ENCODE results near the gene HSDL1.

- TF ChIP-seq ELF1 (IDR thresholded peaks at IDR 0.05; ENCODE audit: borderline replicate concordance, low read depth), result no peak
- TF ChIP-seq POLR2AphosphoS5 (IDR thresholded peaks at IDR 0.05; ENCODE audit: low read depth, low read length), result no peak
- TF ChIP-seq, protein P1, sequence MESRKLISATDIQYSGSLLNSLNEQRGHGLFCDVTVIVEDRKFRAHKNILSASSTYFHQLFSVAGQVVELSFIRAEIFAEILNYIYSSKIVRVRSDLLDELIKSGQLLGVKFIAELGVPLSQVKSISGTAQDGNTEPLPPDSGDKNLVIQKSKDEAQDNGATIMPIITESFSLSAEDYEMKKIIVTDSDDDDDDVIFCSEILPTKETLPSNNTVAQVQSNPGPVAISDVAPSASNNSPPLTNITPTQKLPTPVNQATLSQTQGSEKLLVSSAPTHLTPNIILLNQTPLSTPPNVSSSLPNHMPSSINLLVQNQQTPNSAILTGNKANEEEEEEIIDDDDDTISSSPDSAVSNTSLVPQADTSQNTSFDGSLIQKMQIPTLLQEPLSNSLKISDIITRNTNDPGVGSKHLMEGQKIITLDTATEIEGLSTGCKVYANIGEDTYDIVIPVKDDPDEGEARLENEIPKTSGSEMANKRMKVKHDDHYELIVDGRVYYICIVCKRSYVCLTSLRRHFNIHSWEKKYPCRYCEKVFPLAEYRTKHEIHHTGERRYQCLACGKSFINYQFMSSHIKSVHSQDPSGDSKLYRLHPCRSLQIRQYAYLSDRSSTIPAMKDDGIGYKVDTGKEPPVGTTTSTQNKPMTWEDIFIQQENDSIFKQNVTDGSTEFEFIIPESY (IDR thresholded peaks at IDR 0.05; ENCODE audit: extremely low read depth, insufficient replicate concordance, low read length), result no peak
- no peak for TF ChIP-seq POLR2A (IDR thresholded peaks at IDR 0.05; ENCODE audit: borderline replicate concordance, extremely low read depth, insufficient read depth, insufficient read length)
- TF ChIP-seq, protein P2, sequence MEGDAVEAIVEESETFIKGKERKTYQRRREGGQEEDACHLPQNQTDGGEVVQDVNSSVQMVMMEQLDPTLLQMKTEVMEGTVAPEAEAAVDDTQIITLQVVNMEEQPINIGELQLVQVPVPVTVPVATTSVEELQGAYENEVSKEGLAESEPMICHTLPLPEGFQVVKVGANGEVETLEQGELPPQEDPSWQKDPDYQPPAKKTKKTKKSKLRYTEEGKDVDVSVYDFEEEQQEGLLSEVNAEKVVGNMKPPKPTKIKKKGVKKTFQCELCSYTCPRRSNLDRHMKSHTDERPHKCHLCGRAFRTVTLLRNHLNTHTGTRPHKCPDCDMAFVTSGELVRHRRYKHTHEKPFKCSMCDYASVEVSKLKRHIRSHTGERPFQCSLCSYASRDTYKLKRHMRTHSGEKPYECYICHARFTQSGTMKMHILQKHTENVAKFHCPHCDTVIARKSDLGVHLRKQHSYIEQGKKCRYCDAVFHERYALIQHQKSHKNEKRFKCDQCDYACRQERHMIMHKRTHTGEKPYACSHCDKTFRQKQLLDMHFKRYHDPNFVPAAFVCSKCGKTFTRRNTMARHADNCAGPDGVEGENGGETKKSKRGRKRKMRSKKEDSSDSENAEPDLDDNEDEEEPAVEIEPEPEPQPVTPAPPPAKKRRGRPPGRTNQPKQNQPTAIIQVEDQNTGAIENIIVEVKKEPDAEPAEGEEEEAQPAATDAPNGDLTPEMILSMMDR (IDR thresholded peaks at IDR 0.05 in 2 of 3, conservative IDR thresholded peaks at IDR 0.05 in 1 of 3; ENCODE audit: borderline replicate concordance in 1 of 3, insufficient read depth in 1 of 3, low read depth in 2 of 3, low read length in 2 of 3), result no peak
- TF ChIP-seq REST (IDR thresholded peaks at IDR 0.05; ENCODE audit: low read depth), result no peak
- TF ChIP-seq JUND (IDR thresholded peaks at IDR 0.05), result no peak
- TF ChIP-seq EZH2 (IDR thresholded peaks at IDR 0.05), result no peak
- TF ChIP-seq ZNF274 (IDR thresholded peaks at IDR 0.05; ENCODE audit: low read depth, low read length), result no peak
- no peak for TF ChIP-seq EGR1 (IDR thresholded peaks at IDR 0.05; ENCODE audit: low read depth)
Measured at GRCh38 chr16:84105301-84105815, 39.6 kb downstream of the HSDL1 start.

Data from HCT116 (cell line).